GM19324 (cell line): ENCODE results near the gene VTI1A.

ENCODE experiments used
- ATAC-seq: cut with Tn5 transposase; IDR thresholded peaks from one replicate; pipeline ENCODE4 v1.9.1; 2021; ENCODE audit warnings: mild to moderate bottlenecking, moderate library complexity; ENCODE audit not compliant: unreplicated experiment, low FRiP score

Gene VTI1A

DNA sequence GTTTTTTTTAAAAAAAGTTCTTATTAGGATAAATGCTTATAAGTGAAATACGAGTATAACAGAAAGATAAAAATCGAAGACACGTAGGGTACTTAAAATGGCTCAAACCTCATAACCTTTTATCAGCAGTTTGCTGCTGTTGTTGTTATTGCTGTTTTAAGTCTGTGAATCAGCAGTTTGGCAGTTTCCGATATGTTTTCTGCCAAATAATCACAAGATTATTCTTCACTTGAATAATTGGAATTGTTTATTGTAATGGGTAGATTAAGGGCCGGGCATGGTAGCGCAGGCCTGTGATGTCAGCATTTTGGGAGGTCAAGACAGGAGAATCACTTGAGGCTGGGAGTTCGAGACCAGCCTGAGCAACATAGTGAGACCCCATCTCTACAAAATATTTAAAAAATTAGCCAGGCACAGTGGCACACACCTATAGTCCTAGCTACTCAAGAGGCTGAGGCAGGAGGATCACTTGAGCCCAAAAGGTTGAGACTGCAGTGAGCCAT is 177.6 kb downstream of the VTI1A start:
- no peak for ATAC-seq

DNA sequence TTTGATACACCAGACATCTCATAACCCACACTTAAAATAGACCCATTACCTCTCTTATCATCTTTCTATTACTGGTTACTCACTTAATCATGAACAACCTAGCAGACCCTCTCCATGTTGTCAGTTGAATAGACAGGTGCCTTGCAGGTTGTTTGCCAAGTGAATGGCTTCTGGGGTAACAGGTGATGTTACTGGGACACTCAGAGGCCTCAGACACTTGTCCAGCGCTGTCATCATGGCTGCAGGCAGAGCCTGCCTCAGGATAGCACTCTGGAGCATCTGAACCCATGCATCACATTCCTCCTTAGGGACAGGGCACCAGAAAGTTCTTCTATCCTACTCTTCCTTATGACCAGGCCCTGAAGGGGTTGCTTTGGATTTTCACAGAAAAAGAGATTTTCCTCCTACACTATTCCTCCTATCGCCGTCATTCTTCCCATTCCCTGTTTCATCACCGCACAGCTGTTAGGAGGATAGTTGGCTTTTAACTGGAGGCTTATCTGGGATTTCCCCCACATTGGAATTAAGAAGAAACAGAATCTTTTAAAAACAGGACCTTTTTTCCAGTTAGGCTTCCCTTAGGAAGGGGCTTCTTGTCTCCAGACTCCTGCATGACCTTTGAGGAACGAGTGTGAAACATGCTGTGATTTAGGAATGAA is 182.1 kb downstream of the VTI1A start:
- no peak for ATAC-seq

- ATAC-seq: no peak
These were observed 184.7 kb downstream of the VTI1A start for GRCh38 chr10:112631501-112632400.

- no peak for ATAC-seq
These were observed 187.2 kb downstream of the VTI1A start for GRCh38 chr10:112634096-112634830.

GRCh38 chr10:112637901-112638300 is 190.9 kb downstream of the VTI1A start:
- no peak for ATAC-seq

DNA sequence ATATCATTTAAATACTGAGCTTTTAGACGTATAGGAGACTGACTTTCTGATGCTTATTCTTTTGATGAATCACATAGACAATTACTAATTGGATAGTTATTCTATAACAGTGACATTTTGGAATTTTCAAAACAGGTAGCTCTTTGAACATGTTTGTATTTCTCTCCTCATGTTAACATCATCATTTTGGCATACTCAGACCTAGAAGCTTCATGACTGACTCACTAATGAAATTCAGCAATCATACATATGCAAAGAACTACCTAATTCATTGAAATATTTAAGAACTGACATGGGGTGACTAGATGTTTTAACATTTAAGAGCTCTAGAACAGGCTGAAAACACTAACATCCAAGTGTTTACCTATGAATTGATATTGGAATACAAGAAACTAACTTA is 192.3 kb downstream of the VTI1A start:
- ATAC-seq: no peak

DNA sequence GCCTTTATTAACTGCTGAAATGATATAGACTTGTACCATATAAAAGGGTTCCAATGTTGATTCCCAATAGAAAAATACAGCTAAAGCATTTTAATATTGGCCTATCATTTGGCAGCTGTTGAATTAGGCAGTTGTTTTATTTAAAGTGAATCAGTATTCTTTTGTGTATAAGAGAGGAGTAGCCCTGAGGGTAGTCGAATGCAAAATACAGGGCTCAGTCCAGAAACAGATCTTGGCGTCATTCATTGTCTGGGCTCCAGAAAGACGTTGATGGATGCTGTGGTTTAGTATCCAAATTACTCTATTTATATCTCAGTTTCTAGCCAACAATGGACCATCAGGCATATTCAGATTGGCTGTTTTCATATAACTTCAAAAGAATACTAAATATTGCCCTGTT is 193.6 kb downstream of the VTI1A start:
- ATAC-seq: no peak

- ATAC-seq: no peak
These were observed 196.7 kb downstream of the VTI1A start for GRCh38 chr10:112643600-112644264.

- ATAC-seq: no peak
These were observed 197.2 kb downstream of the VTI1A start for GRCh38 chr10:112644265-112644645.

DNA sequence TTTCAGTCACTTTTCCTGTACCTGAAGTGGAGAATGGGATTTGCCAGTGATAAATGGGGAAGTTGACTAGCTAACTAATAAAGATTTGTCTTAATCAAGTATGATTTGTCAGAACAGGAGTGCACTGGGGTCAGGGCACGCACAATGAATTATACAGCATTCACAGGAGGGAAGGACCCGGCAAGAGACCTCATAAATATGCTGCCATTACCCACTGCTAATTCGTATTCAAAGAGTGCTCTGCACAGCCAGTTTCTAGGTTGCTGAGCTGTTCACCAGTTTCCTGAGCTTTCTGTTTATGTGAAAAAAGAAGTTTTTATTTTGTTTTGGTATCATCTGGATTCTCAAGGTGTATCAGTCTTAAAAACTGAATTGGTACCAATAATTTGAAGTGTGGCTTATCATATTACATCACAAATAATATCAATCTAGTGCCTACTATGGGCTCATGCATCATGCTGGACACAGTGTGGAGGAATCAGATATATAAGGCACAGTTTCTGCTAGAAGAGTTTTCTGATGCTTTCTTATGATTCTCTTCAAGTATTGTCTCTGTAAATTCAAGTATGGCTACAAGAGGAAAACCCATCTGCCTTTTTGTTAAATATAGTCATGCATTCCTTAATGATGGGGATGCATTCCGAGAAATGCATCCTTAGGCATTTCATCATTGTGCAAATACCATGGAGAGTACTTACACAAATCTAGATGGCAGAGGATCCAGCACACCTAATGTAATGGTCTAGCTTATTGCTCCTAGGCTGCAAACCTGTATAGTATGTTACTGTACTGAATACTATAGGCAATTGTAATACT is 202.2 kb downstream of the VTI1A start:
- no peak for ATAC-seq

DNA sequence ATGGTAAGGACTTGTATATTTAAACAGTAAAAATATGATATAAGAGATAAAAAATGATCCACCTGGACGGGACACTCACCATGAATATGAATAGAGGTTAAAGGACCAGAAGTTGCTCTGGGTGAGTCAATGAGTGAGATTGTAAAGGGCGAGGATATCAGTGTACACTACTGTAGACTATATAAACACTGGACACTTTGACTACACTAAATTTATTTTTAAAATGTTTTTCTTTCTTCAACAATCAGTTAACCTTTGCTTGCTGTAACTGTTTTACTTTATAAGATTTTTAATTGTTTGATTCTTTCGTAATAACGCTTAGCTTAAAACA is 202.8 kb downstream of the VTI1A start:
- no peak for ATAC-seq

GRCh38 chr10:112650588-112651030 is 203.6 kb downstream of the VTI1A start:
- ATAC-seq: no peak

DNA sequence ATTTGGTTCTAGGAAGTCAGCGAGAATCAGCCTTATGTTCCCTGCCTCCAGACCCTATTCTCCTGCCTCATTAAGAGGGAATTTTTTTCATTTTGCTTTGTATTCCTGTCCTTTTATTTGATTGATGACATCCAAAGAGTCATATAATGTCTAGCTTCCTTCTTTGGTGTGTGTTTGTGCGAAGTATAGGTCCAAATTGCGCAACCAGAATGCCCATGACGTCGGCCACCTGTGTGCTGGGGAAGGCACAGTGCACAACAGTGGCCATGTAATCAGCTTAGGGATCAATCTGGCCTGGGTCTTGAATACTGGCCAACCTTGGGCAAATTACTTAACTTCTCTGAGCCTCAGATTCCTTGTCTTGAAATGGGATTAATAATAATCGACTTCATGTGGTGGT is 206.2 kb downstream of the VTI1A start:
- no peak for ATAC-seq

DNA sequence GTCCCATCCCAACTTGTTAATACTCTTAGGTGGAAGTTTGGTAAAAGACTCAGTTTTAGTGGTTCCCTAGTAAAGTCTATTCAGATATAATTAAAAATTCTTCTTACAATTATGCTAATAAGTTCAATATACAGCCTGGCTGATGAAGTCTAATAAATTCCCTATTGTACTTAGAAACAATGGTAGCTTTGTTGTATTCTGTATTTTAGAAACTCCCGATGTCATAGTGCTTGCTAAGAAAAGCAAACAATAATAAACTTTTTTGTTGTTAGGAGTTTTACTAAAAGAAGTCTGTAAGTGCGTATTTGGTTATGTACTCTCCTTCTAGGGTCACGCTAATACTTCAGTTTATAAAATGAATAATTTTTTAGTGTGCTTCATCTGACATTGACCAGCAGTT is 206.8 kb downstream of the VTI1A start:
- ATAC-seq: no peak

DNA sequence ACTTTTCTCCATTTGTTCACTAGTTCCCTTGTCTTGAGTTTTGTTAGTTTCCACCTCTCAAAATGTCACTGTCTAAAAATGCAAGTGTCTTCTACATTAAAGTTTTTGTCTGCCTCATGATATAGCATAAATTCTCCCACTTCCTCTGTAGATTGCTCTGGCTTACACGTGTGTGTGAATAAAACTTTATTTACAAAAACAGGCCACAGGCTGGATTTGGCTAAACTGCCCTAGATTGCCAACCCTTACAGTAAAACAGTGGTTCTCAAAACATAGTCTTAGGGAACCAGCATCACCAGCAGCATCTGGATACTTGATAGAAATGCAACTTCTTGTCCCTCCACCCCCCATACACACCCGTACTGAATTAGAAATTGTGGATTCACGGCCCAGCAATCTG is 207.8 kb downstream of the VTI1A start:
- no peak for ATAC-seq

GRCh38 chr10:112655722-112656121 is 208.7 kb downstream of the VTI1A start:
- ATAC-seq: no peak

DNA sequence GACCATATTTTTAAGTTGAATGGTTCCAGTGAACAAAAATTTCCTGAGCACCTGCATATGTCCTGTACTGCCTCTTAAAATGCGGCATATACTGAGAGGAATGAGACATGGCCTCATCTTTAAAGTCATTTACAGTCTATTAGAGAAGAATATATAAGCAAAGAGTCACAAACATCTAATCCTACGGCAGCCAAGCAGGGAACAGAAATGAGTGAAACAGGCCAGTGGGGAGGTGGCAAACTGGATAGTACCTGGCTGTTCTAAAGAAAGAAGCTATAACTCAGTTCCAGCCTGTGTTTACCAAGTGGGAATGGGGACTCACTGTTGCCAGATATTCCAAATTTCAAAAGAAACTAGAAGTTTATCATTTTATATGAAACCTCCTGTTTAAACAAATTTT is 211.4 kb downstream of the VTI1A start:
- ATAC-seq: no peak

GRCh38 chr10:112658900-112659638 is 212.1 kb downstream of the VTI1A start:
- no peak for ATAC-seq
